ENCODE data around the gene NUCKS1. TPM values are rescaled to one million over a fixed set of nuclear protein-coding genes. Genes with fewer than 3 reads are reported as not detected.

The NUCKS1 gene
- 10 to 100 TPM; 48.7 to 73.0 (median 60.3) TPM for total RNA-seq

GRCh38 chr1:205750138-205751035 lies at the start of gene NUCKS1:
Gene NUCKS1, minus strand, starts transcription at chr1:205750182. Its CDS starts 209 bp downstream, at chr1:205749973.
- H3K27ac ChIP-seq: peak within 1 kb of the TSS; percentile 100
- H3K36me3 ChIP-seq: no peaks in the 10 kb centered on the region
- DNase-seq (ENCODE audit: low spot score in 2 of 2): peak; percentile 99
- no peaks in the 10 kb centered on the region for H3K27me3 ChIP-seq
- peak within 1 kb of the TSS; percentile 94 for H3K4me3 ChIP-seq
- WGBS: 0% methylated on average over 27 of the region's 27 CpGs
- TF ChIP-seq POLR2AphosphoS5 (IDR thresholded peaks at IDR 0.05): peak in 2 of 3 donors; percentile 10 to 39
- TF ChIP-seq CTCF (IDR thresholded peaks at IDR 0.05): peak in 1 of 2 donors; percentile 18
- no peak for TF ChIP-seq EP300 (IDR thresholded peaks at IDR 0.05)
- peaks cover 32% of the 10 kb centered on the region for H3K4me1 ChIP-seq
- no peaks in the 10 kb centered on the region for H3K9me3 ChIP-seq

- no peaks in the 10 kb centered on the region for H3K9me3 ChIP-seq
- no peak overlapping the region for H3K4me3 ChIP-seq
- DNase-seq (ENCODE audit: low spot score in 2 of 2): no peak
- no peaks in the 10 kb centered on the region for H3K27me3 ChIP-seq
- peaks cover 61% of the 10 kb centered on the region for H3K36me3 ChIP-seq
- 66% methylated on average over 5 of the region's 5 CpGs for WGBS
- TF ChIP-seq POLR2AphosphoS5 (IDR thresholded peaks at IDR 0.05) (no peak), EP300 (IDR thresholded peaks at IDR 0.05) (no peak), POLR2A (IDR thresholded peaks at IDR 0.05) (no peak), CTCF (IDR thresholded peaks at IDR 0.05) (no peak)
- H3K27ac ChIP-seq: no peak overlapping the region
- H3K4me1 ChIP-seq: peaks cover 4% of the 10 kb centered on the region
Observed at GRCh38 chr1:205798577-205798976, 48.6 kb upstream of the NUCKS1 start.

GRCh38 chr1:205797168-205797567 lies 47.2 kb upstream of the NUCKS1 start:
- Histone ChIP-seq H3K4me3 (no peak overlapping the region), H3K27me3 (no peaks in the 10 kb centered on the region), H3K9me3 (no peaks in the 10 kb centered on the region), H3K27ac (no peak overlapping the region), H3K4me1 (peaks cover 4% of the 10 kb centered on the region), H3K36me3 (peaks cover 72% of the 10 kb centered on the region)
- no peak for TF ChIP-seq POLR2A (IDR thresholded peaks at IDR 0.05)
- TF ChIP-seq EP300 (IDR thresholded peaks at IDR 0.05): no peak
- no peak for TF ChIP-seq CTCF (IDR thresholded peaks at IDR 0.05)
- TF ChIP-seq POLR2AphosphoS5 (IDR thresholded peaks at IDR 0.05): no peak
- no CpG with 5 or more reads among the region's 2 CpGs for WGBS
- no peak for DNase-seq (ENCODE audit: low spot score in 2 of 2)

- TF ChIP-seq EP300 (IDR thresholded peaks at IDR 0.05) (no peak), POLR2AphosphoS5 (IDR thresholded peaks at IDR 0.05) (no peak), CTCF (IDR thresholded peaks at IDR 0.05) (no peak), POLR2A (IDR thresholded peaks at IDR 0.05) (no peak)
- Histone ChIP-seq H3K4me1 (peaks cover 4% of the 10 kb centered on the region), H3K27ac (no peak overlapping the region), H3K4me3 (no peak overlapping the region), H3K27me3 (no peaks in the 10 kb centered on the region), H3K36me3 (peaks cover 75% of the 10 kb centered on the region), H3K9me3 (no peaks in the 10 kb centered on the region)
- 77% methylated on average over 5 of the region's 5 CpGs for WGBS
- no peak for DNase-seq (ENCODE audit: low spot score in 2 of 2)
Observed at GRCh38 chr1:205794011-205794730, 44.2 kb upstream of the NUCKS1 start.
